ENCODE measurements around the gene GPR89B.
"Not testable (repeated sequence)": the region's sequence is repeated elsewhere in the genome, so short reads cannot be mapped to it uniquely, and the experiment has no call there.

GPR89B gene

GRCh38 chr1:147940456-147940855 lies 12.2 kb downstream of the GPR89B start:
- FAIRE-seq, result not testable (repeated sequence)

- not testable (repeated sequence) for FAIRE-seq
Observed at GRCh38 chr1:147942563-147942962, 14.3 kb downstream of the GPR89B start.

- not testable (repeated sequence) for FAIRE-seq
Observed at GRCh38 chr1:147949517-147949916, 21.3 kb downstream of the GPR89B start.

GRCh38 chr1:147958906-147959305 lies 30.7 kb downstream of the GPR89B start:
- not testable (repeated sequence) for FAIRE-seq

DNA sequence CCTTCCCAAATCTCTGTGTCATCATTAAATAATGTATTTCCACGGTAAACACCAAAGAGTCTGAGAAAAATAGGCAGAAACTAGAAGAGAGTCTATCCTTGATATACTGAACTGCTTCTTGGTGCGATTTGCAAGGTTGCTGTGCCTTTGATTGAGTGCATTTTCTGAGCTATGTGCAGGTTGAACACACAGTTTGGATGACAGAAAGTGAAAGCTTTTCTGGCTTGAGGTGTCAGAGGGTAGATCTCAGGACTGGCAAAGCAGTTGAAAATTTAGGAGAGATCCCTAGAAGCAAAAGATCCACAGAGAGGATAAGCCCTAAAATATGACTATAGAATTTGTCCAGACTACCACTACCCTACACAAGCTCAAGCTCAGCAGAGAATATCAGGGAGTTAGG lies 31.5 kb downstream of the GPR89B start:
- FAIRE-seq, result not testable (repeated sequence)

DNA sequence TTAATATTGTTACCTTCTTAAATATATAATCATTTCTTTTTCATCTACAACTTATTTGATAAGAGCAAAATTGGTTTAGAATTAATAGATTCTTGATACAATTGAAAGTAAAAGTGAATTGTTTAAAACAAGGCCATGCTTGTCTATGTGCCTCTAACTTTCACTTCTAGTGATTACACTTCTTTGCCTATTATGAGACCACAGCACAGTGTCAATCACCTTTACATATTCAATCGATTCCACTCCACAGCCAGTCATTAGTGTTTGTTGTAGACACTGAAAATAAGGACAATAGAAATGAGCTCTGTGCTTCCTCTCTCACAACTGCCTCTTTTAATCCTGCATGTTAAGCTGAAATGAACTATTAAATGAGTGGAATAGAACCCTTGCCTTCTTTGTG lies 36.4 kb downstream of the GPR89B start:
- not testable (repeated sequence) for FAIRE-seq

GRCh38 chr1:147966657-147967056 lies 38.4 kb downstream of the GPR89B start:
- not testable (repeated sequence) for FAIRE-seq

DNA sequence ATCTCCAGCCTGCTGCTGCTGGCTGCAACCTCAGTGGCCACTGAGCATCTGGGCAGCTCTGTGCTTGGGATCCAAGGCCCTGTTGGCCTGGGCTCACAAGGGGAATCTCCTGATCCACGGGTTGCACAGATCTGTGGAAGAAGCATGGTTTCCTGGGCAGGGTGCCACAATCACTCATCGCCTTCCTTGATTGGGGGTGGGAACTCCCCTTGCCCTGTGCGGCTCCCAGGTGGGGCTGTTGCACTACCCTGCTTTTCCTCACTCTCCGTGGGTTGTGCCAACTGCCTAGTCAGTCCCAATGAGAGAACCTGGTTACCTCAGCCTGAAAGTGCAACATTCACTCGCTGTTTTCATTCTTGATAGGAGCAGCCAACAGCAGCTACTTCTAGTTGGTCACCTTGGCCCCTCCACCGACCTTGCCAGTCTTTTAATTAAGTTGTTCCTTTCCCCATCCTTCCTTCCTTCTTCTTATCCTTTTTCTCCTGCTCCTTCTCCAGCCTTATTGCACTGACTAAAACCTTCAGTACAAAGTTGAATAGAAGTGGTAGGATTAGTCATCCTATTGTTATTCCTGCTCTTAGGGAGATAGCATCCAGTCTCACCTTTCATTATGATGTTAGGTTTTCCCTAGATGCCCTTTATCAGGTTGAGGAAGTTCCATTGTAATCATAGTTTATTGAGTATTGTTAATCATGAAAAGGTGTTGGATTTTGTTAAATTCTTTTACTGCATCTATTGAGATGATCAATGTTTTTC lies 50.9 kb downstream of the GPR89B start:
- FAIRE-seq, result not testable (repeated sequence)

GRCh38 chr1:147985374-147985773 lies 57.2 kb downstream of the GPR89B start:
- not testable (repeated sequence) for FAIRE-seq

DNA sequence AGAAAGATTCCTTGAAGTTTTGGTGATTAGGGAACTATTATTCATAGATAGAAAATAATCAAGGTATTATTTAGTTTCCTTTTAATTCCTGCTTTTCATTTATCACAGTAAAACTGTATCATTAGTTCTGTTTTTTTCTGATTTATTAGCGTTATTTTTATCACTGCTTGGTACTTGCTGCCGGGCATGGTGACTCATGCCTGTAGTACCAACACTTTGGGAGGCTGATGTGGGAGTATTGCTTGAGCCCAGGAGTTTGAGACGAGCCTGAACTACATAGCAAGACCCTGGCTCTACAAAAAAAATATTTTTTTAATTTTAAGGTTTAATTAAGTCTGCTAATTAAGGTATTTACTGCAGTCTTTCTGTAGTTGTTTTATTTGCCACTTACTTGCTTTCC lies 59.7 kb downstream of the GPR89B start:
- not testable (repeated sequence) for FAIRE-seq

DNA sequence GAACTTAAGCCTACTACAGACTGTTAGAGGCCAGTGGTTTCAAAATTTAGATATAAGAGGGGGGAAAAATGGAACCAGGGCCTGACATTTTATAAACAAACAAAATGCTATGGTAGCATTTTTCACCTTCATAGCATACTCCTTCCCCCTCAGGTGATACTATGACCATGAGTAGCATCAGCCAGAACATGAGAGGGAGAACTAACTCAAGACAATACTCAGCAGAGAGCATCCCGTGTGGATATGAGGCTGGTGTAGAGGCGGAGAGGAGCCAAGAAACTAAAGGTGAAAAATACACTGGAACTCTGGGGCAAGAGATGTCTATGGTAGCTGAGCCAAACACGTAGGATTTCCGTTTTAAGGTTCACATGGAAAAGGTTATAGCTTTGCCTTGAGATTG lies 64.7 kb downstream of the GPR89B start:
- FAIRE-seq, result not testable (repeated sequence)

DNA sequence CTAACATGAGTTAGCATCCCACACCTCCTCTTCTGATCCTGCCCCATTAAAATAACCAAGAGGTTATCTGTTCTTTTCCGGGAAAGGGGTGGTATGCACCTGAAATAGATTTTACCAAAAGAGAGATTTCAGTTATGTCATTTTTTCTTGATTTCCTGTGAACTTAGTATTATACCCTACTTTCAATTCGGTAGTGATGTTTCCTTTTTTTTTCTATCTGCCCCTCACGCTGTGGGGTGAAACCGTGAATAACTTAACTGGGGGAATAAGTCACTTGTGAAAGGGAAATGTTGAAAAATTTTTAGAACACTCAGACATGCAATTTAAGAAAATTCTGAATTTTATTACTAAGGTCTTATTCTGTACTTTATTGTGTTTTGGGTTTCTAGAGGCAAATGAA lies 65.2 kb downstream of the GPR89B start:
- not testable (repeated sequence) for FAIRE-seq

- FAIRE-seq, result not testable (repeated sequence)
Observed at GRCh38 chr1:147993825-147994615, 65.8 kb downstream of the GPR89B start.

DNA sequence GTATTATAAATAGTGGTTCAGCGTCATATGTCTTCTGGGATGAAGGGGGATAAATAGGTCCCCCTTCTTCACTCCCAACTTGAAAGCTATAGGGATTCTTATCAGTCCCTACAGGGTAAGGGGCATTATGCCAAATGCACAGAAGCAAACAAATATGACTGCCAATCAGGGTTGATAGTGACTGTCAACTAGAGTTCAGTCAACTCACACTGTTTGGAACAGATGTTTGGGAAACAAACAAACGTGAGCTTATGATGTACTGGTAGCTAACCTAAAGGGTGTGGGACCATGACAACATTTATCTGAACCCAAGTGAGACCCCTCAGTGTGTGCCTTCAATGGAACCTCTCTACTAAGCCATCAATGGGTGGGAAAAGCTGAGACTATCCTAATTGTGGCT lies 67.9 kb downstream of the GPR89B start:
- not testable (repeated sequence) for FAIRE-seq

GRCh38 chr1:148007724-148008123 lies 79.5 kb downstream of the GPR89B start:
- not testable (repeated sequence) for FAIRE-seq

DNA sequence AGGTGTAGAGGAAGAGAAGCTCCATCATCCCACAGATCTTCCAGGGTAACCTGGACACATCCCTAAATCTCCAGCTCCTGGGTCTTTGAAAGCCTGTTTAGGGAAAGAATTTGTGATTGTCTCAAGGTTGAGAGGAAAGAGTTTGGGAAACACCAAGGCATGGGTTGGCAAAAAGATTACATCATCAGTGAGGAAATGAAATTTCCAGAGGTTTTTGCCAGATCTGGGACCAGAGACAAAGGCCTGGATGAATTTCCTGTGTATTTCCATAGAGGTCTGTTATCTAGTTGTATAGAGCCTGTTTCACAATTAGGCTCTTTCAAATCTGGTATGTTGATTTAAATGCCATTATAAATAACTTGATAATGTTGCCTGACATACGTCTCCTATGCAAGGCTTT lies 82.3 kb downstream of the GPR89B start:
- FAIRE-seq, result no peak

GRCh38 chr1:148013177-148014144 lies 85.2 kb downstream of the GPR89B start:
- not testable (repeated sequence) for FAIRE-seq

GRCh38 chr1:148014289-148015200 lies 86.3 kb downstream of the GPR89B start:
- not testable (repeated sequence) for FAIRE-seq

GRCh38 chr1:148024918-148025317 lies 96.7 kb downstream of the GPR89B start:
- FAIRE-seq, result not testable (repeated sequence)

GRCh38 chr1:148027004-148027403 lies 98.8 kb downstream of the GPR89B start:
- not testable (repeated sequence) for FAIRE-seq

- not testable (repeated sequence) for FAIRE-seq
Observed at GRCh38 chr1:148032247-148032646, 104.0 kb downstream of the GPR89B start.
